KOPT-K1 (cell line): ENCODE data around the gene CEP41.
"Not testable (repeated sequence)": the region's sequence is repeated elsewhere in the genome, so short reads cannot be mapped to it uniquely, and the experiment has no call there.

ENCODE experiments used
- H3K27ac ChIP-seq: fragments of 200-600 bp; sonication (generic); 2 replicates; pipeline ENCODE4 v1.5.1; 2016; ENCODE audit warnings: antibody characterized with exemption, mild to moderate bottlenecking, low read depth, low read length; ENCODE audit not compliant: poor library complexity, severe bottlenecking
- H3K36me3 ChIP-seq: fragments of 200-600 bp; sonication (generic); 2 replicates; pipeline ENCODE4 v1.5.1; 2017; ENCODE audit warnings: antibody characterized with exemption, mild to moderate bottlenecking, low read length, moderate library complexity; ENCODE audit not compliant: insufficient read depth
- H3K9me3 ChIP-seq: fragments of 200-600 bp; sonication (generic); 2 replicates; pipeline ENCODE4 v1.5.1; 2017; ENCODE audit warnings: antibody characterized with exemption, low read length, mild to moderate bottlenecking; ENCODE audit not compliant: insufficient read depth, poor library complexity, severe bottlenecking

The CEP41 gene

GRCh38 chr7:130473876-130474275, 33.1 kb upstream of the CEP41 start:
- no peaks in the 10 kb centered on the region for H3K36me3 ChIP-seq
- no peak overlapping the region for H3K27ac ChIP-seq
- H3K9me3 ChIP-seq: peaks cover 5% of the 10 kb centered on the region

GRCh38 chr7:130473289-130473688, 32.5 kb upstream of the CEP41 start:
- H3K36me3 ChIP-seq: no peaks in the 10 kb centered on the region
- no peak overlapping the region for H3K27ac ChIP-seq
- peaks cover 5% of the 10 kb centered on the region for H3K9me3 ChIP-seq

- no peak overlapping the region for H3K27ac ChIP-seq
- H3K36me3 ChIP-seq: no peaks in the 10 kb centered on the region
- no peaks in the 10 kb centered on the region for H3K9me3 ChIP-seq
These were observed 31.2 kb upstream of the CEP41 start for GRCh38 chr7:130471974-130472373.

- Histone ChIP-seq H3K9me3 (no peaks in the 10 kb centered on the region), H3K27ac (no peak overlapping the region), H3K36me3 (no peaks in the 10 kb centered on the region)
These were observed 27.8 kb upstream of the CEP41 start for GRCh38 chr7:130468612-130469011.

- no peak overlapping the region for H3K27ac ChIP-seq
- H3K36me3 ChIP-seq: no peaks in the 10 kb centered on the region
These were observed 23.0 kb upstream of the CEP41 start for GRCh38 chr7:130463553-130464434.

GRCh38 chr7:130461272-130461671, 20.5 kb upstream of the CEP41 start:
- Histone ChIP-seq H3K27ac (no peak overlapping the region), H3K36me3 (no peaks in the 10 kb centered on the region), H3K9me3 (peaks cover 16% of the 10 kb centered on the region)

More at GRCh38 chr7:130463553-130464434, 23.0 kb upstream of the CEP41 start:
- H3K9me3 ChIP-seq: peaks cover 12% of the 10 kb centered on the region

- H3K27ac ChIP-seq: peak overlapping the region; percentile 51
- peaks cover 16% of the 10 kb centered on the region for H3K9me3 ChIP-seq
- no peaks in the 10 kb centered on the region for H3K36me3 ChIP-seq
These were observed 17.4 kb upstream of the CEP41 start for GRCh38 chr7:130458257-130458656.

GRCh38 chr7:130454959-130455358, 14.1 kb upstream of the CEP41 start:
- Histone ChIP-seq H3K36me3 (no peaks in the 10 kb centered on the region), H3K27ac (no peak overlapping the region), H3K9me3 (peaks cover 16% of the 10 kb centered on the region)

GRCh38 chr7:130452951-130453350, 12.1 kb upstream of the CEP41 start:
- H3K27ac ChIP-seq: no peak overlapping the region

GRCh38 chr7:130451344-130451743, 10.5 kb upstream of the CEP41 start:
- H3K9me3 ChIP-seq: peaks cover 13% of the 10 kb centered on the region
- not testable (repeated sequence) for H3K27ac ChIP-seq, H3K36me3 ChIP-seq

More at GRCh38 chr7:130452951-130453350, 12.1 kb upstream of the CEP41 start:
- Histone ChIP-seq H3K9me3 (peaks cover 7% of the 10 kb centered on the region), H3K36me3 (no peaks in the 10 kb centered on the region)

GRCh38 chr7:130446259-130446658, 5.4 kb upstream of the CEP41 start:
- no peak overlapping the region for H3K27ac ChIP-seq
- H3K9me3 ChIP-seq: peaks cover 13% of the 10 kb centered on the region
- H3K36me3 ChIP-seq: no peaks in the 10 kb centered on the region

GRCh38 chr7:130444751-130445407, 4.1 kb upstream of the CEP41 start:
- Histone ChIP-seq H3K27ac (no peak overlapping the region), H3K9me3 (peaks cover 13% of the 10 kb centered on the region), H3K36me3 (no peaks in the 10 kb centered on the region)

- Histone ChIP-seq H3K9me3 (peaks cover 13% of the 10 kb centered on the region), H3K36me3 (no peaks in the 10 kb centered on the region), H3K27ac (no peak overlapping the region)
These were observed 3.4 kb upstream of the CEP41 start for GRCh38 chr7:130444234-130444633.

- Histone ChIP-seq H3K36me3 (no peaks in the 10 kb centered on the region), H3K9me3 (peaks cover 3% of the 10 kb centered on the region), H3K27ac (no peak overlapping the region)
These were observed 1.8 kb upstream of the CEP41 start for GRCh38 chr7:130442601-130443000.

GRCh38 chr7:130441408-130441869, 623 bp upstream of the CEP41 start:
- Histone ChIP-seq H3K9me3 (no peaks in the 10 kb centered on the region), H3K27ac (peak overlapping the region; percentile 98), H3K36me3 (no peaks in the 10 kb centered on the region)
